Mesendoderm (in vitro differentiated cells): ENCODE data around the gene CNTNAP4.

Experiments used
- DNase-seq: peaks from one replicate; pipeline ENCODE4 v3.0.0; 2013
- H2AK5ac ChIP-seq: 2 replicates; pipeline ENCODE4 v1.6.1; 2013; ENCODE audit warnings: low read length, inconsistent platforms
- H2BK120ac ChIP-seq: 2 replicates; pipeline ENCODE4 v1.6.1; 2013; ENCODE audit warnings: low read depth, mild to moderate bottlenecking, low read length, moderate library complexity, mixed read lengths
- H2BK15ac ChIP-seq: replicated peaks from 2 replicates; pipeline ENCODE4 v1.6.1; 2013; ENCODE audit warnings: low read depth, mild to moderate bottlenecking, moderate library complexity
- H2BK5ac ChIP-seq: 2 replicates; pipeline ENCODE4 v1.6.1; 2013; ENCODE audit warnings: low read length, inconsistent platforms
- H3K18ac ChIP-seq: 2 replicates; pipeline ENCODE4 v1.6.1; 2013; ENCODE audit warnings: mild to moderate bottlenecking, low read length, mixed read lengths
- H3K23ac ChIP-seq: one replicate; pipeline ENCODE4 v1.6.1; 2013; ENCODE audit warnings: low read length
- H3K27ac ChIP-seq: 2 replicates; pipeline ENCODE4 v1.5.1; 2013; ENCODE audit warnings: low read depth, mild to moderate bottlenecking, inconsistent platforms, low read length, moderate library complexity
- H3K27me3 ChIP-seq: 2 replicates; pipeline ENCODE4 v1.6.1; 2013; ENCODE audit warnings: low read length, control low read depth, mild to moderate bottlenecking, inconsistent platforms; ENCODE audit not compliant: insufficient read depth, poor library complexity
- H3K36me3 ChIP-seq: 2 replicates; pipeline ENCODE4 v1.6.1; 2013; ENCODE audit warnings: low read length, inconsistent platforms; ENCODE audit not compliant: control insufficient read depth, insufficient read depth
- H3K4ac ChIP-seq: one replicate; pipeline ENCODE4 v1.6.1; 2013; ENCODE audit warnings: low read depth, mild to moderate bottlenecking, low read length, moderate library complexity
- H3K4me1 ChIP-seq: 2 replicates; pipeline ENCODE4 v1.6.1; 2013; ENCODE audit warnings: low read depth, low read length, inconsistent platforms; ENCODE audit not compliant: control insufficient read depth
- H3K4me2 ChIP-seq: 2 replicates; pipeline ENCODE4 v1.6.1; 2013; ENCODE audit warnings: low read length
- H3K4me3 ChIP-seq: 2 replicates; pipeline ENCODE4 v1.5.1; 2013; ENCODE audit warnings: mild to moderate bottlenecking, low read length
- H3K56ac ChIP-seq: one replicate; pipeline ENCODE4 v1.6.1; 2013; ENCODE audit warnings: low read length
- H3K79me1 ChIP-seq: 2 replicates; pipeline ENCODE4 v1.6.1; 2013; ENCODE audit warnings: low read length, inconsistent platforms
- H3K79me2 ChIP-seq: 2 replicates; pipeline ENCODE4 v1.6.1; 2013; ENCODE audit warnings: mild to moderate bottlenecking, low read length; ENCODE audit not compliant: control insufficient read depth, insufficient read depth
- H3K9ac ChIP-seq: 2 replicates; pipeline ENCODE4 v1.6.1; 2013; ENCODE audit warnings: low read length, inconsistent platforms
- H4K5ac ChIP-seq: one replicate; pipeline ENCODE4 v1.6.1; 2013; ENCODE audit warnings: low read length
- H4K8ac ChIP-seq: one replicate; pipeline ENCODE4 v1.6.1; 2013; ENCODE audit warnings: low read depth, mild to moderate bottlenecking, control low read depth, low read length, moderate library complexity
- WGBS: extraction: QIAGEN DNeasy Blood & Tissue Kit; methylation state at CpG from one replicate; pipeline ENCODE4 v1.1.7; 2013; ENCODE audit warnings: low lambda C conversion rate, missing lambda C conversion rate; ENCODE audit not compliant: insufficient coverage; ENCODE audit errors: extremely low coverage; 5-methylcytosine and 5-hydroxymethylcytosine counted together

Gene CNTNAP4

DNA sequence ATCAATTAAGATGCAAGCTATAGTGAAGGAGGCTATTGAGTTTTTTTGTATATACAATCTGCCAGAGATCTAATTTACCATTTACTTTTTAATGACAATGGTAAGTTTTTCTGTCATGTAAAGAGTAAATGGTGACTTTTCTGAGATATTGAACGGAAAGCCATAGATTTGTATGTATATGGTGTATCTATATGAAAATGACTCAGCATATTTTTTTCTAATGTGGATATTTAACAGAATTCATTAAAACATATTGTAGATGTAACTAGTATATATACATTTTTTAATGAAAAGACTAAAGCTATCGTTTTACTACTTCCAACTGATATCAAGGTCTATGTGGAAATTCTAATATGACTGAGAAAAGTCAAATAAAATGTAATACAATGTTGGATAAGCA, 34.1 kb downstream of the CNTNAP4 start:
- Histone ChIP-seq H3K79me1 (no peaks in the 10 kb centered on the region), H2BK5ac (no peak overlapping the region), H3K4me3 (no peak overlapping the region), H4K5ac (no peak overlapping the region), H3K56ac (no peak overlapping the region), H4K8ac (no peak overlapping the region), H3K23ac (no peak overlapping the region), H2BK120ac (no peak overlapping the region), H3K4me1 (no peaks in the 10 kb centered on the region), H3K18ac (no peak overlapping the region), H3K27me3 (no peaks in the 10 kb centered on the region), H3K4me2 (no peak overlapping the region), H2BK15ac (no peak overlapping the region), H2AK5ac (no peak overlapping the region), H3K4ac (no peak overlapping the region), H3K27ac (no peak overlapping the region), H3K9ac (no peak overlapping the region), H3K79me2 (no peaks in the 10 kb centered on the region), H3K36me3 (no peaks in the 10 kb centered on the region)
- DNase-seq = no peak
- no CpG with 5 or more reads among the region's 2 CpGs for WGBS

DNA sequence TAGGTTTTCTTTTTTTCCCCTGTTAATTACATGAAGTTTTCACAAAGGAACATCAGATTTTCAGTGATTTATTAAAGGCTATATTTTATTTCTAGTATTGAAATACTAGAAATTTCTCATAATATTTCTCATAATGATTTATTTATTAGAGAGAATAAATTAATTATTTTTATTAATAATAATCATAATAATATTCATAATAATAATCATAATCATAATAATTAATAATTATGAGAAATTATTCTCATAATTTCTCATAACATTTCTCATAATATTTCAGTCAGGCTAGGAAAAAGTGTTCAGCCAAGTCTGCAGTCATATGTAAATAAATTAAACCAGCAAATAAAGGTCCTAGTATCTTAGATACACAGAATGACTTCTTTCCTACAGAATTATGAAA, 41.4 kb downstream of the CNTNAP4 start:
- Histone ChIP-seq H3K9ac (no peak overlapping the region), H3K23ac (no peak overlapping the region), H3K79me1 (no peaks in the 10 kb centered on the region), H3K4me3 (no peak overlapping the region), H2BK5ac (no peak overlapping the region), H3K18ac (no peak overlapping the region), H4K8ac (no peak overlapping the region), H2BK15ac (no peak overlapping the region), H2AK5ac (no peak overlapping the region), H2BK120ac (no peak overlapping the region), H3K27me3 (no peaks in the 10 kb centered on the region), H3K79me2 (no peaks in the 10 kb centered on the region), H3K4ac (no peak overlapping the region), H3K36me3 (no peaks in the 10 kb centered on the region), H3K4me1 (no peaks in the 10 kb centered on the region), H3K56ac (no peak overlapping the region), H3K4me2 (no peak overlapping the region), H4K5ac (no peak overlapping the region), H3K27ac (no peak overlapping the region)
- no peak for DNase-seq

DNA sequence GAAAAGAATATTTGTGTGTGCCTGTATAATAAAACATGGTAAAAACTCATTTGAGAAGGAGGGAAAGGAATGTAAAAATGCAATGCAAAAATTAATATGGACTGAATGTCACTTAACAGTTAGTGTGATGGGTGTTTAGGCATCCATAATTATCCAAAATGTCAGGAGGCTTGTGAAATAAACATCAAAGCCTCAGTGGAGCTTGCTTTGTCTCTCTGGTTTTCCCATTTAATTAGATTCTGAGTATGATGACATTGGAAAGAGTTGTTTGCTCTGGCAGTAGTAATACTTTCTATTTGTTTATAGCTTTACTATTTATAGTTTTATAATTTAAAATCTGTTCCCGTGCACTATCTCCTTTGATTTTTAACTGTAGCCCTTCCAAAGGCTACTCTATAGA, 51.9 kb downstream of the CNTNAP4 start:
- no peak overlapping the region for H3K9ac ChIP-seq

DNA sequence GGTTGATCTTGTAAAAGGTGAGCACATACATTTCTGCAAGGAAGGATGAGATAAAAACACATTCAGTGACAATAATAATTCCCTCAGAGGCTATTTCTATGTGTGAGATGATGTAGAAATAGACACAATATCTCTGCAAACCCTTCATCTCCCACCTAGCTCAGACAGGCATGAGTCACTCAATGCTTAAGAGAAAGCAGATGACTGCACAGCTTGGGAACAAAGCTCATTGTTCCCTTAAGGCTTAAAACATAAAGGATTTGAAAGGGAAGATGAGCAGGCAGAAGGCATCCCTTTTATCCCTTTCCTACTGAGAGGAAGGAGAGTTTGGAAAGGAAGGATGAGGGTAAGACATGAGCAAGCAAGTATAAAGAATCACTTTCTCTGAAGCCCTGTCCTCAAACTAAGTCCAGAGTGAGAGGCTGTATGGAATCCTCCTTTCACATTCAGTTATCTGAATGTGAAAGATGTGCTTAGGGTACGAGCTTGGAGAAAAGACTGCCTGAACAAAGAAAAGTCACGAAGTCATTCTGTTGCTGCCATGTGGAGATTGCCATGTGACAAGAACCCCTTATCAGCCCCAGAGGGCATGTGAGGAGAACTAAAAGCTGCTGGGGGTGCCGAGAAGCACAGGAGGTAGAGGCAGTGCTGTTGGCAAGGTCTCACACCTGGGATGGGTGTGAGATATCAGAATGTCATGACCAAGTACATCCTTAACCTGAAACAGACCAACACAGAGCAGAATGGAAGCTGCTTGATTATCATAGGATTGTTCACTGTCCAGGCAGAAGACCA, 58.2 kb downstream of the CNTNAP4 start:
- Histone ChIP-seq H3K4me1 (no peaks in the 10 kb centered on the region), H3K36me3 (no peaks in the 10 kb centered on the region), H2BK5ac (no peak overlapping the region), H2BK120ac (no peak overlapping the region), H2AK5ac (no peak overlapping the region), H2BK15ac (no peak overlapping the region), H3K79me2 (no peaks in the 10 kb centered on the region), H3K27me3 (no peaks in the 10 kb centered on the region), H4K5ac (no peak overlapping the region), H3K4me3 (no peak overlapping the region), H3K56ac (no peak overlapping the region), H3K4ac (no peak overlapping the region), H3K79me1 (no peaks in the 10 kb centered on the region), H4K8ac (no peak overlapping the region), H3K9ac (no peak overlapping the region), H3K23ac (no peak overlapping the region), H3K4me2 (no peak overlapping the region), H3K18ac (no peak overlapping the region), H3K27ac (no peak overlapping the region)
- peak; percentile 72 for DNase-seq
- no CpG with 5 or more reads among the region's 3 CpGs for WGBS

More for the DNA sequence above, 51.9 kb downstream of the CNTNAP4 start:
- Histone ChIP-seq H3K27me3 (no peaks in the 10 kb centered on the region), H3K79me1 (no peaks in the 10 kb centered on the region), H4K8ac (no peak overlapping the region), H3K4me3 (no peak overlapping the region), H4K5ac (no peak overlapping the region), H2AK5ac (no peak overlapping the region), H2BK120ac (no peak overlapping the region), H3K27ac (no peak overlapping the region), H2BK15ac (no peak overlapping the region), H3K56ac (no peak overlapping the region), H3K79me2 (no peaks in the 10 kb centered on the region), H3K4me2 (no peak overlapping the region), H3K4ac (no peak overlapping the region), H3K23ac (no peak overlapping the region), H2BK5ac (no peak overlapping the region), H3K18ac (no peak overlapping the region), H3K4me1 (no peaks in the 10 kb centered on the region), H3K36me3 (no peaks in the 10 kb centered on the region)
- no peak for DNase-seq
- no CpG with 5 or more reads among the region's 1 CpG for WGBS

DNA sequence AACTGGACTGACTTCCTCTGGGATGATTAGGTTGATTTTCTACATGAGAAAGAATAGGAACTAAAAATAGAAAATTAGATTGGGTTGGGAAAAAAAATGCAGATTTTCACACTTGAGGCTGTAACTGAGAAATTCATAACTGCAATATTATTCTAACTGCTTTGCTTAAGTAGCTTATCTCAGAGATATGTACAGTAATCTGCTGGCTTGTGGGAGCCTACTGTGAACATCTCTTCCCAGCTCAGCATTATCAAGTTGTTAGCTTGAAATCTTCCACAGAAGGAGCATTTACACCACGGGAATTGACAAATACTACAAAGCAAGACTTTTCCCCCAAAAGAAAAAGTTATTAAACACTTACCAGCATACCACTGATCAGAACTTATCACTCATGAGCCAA, 58.9 kb downstream of the CNTNAP4 start:
- Histone ChIP-seq H3K79me1 (no peaks in the 10 kb centered on the region), H3K9ac (no peak overlapping the region), H3K4ac (no peak overlapping the region), H2BK120ac (no peak overlapping the region), H4K8ac (no peak overlapping the region), H3K4me1 (no peaks in the 10 kb centered on the region), H3K56ac (no peak overlapping the region), H3K27me3 (no peaks in the 10 kb centered on the region), H3K27ac (no peak overlapping the region), H3K79me2 (no peaks in the 10 kb centered on the region), H2BK15ac (no peak overlapping the region), H2AK5ac (no peak overlapping the region), H3K36me3 (no peaks in the 10 kb centered on the region), H3K4me3 (no peak overlapping the region), H4K5ac (no peak overlapping the region), H3K23ac (no peak overlapping the region), H3K4me2 (no peak overlapping the region), H2BK5ac (no peak overlapping the region), H3K18ac (no peak overlapping the region)
- WGBS = no CpG with 5 or more reads among the region's 1 CpG
- DNase-seq = peak; percentile 9

DNA sequence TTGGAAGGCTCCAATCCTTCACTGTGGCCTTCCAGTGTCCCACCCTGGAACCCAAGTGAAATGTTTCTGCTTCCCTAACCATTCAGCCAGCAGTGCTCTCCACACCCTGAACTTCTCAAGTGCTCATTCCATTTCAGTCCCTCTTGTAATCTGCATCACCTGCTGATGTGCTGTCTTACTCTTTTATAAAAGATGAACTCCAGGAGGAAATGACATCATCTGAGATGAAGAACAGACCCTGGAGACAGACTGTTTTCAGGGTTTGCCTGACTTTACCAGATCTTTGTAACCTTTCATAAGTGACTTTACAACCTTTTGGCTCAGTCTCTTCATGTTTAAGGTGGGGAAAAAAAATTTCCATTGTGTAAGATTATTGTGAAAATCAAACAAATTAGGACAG, 61.3 kb downstream of the CNTNAP4 start:
- Histone ChIP-seq H3K9ac (no peak overlapping the region), H3K4ac (no peak overlapping the region), H2BK5ac (no peak overlapping the region), H4K8ac (no peak overlapping the region), H3K4me3 (no peak overlapping the region), H3K36me3 (no peaks in the 10 kb centered on the region), H3K27ac (no peak overlapping the region), H3K79me2 (no peaks in the 10 kb centered on the region), H2AK5ac (no peak overlapping the region), H3K27me3 (no peaks in the 10 kb centered on the region), H3K4me2 (no peak overlapping the region), H2BK15ac (no peak overlapping the region), H3K79me1 (no peaks in the 10 kb centered on the region), H3K18ac (no peak overlapping the region), H3K56ac (no peak overlapping the region), H3K23ac (no peak overlapping the region), H4K5ac (no peak overlapping the region), H3K4me1 (no peaks in the 10 kb centered on the region), H2BK120ac (no peak overlapping the region)
- no peak for DNase-seq
